NCI-H2171 treated with DMSO at 0.1 percent for 48 hours (cell line): ENCODE measurements around the gene C4orf54.

ENCODE experiments used
- DNase-seq: peaks from one replicate; lab custom pipeline; 2025; lab: John Stamatoyannopoulos, UW

The C4orf54 gene

GRCh38 chr4:99617374-99617773, 40.3 kb downstream of the C4orf54 start:
- DNase-seq: no peak

- no peak for DNase-seq
Measured at GRCh38 chr4:99615170-99615820, 42.3 kb downstream of the C4orf54 start.

GRCh38 chr4:99614491-99614890, 43.1 kb downstream of the C4orf54 start:
- DNase-seq: no peak

GRCh38 chr4:99612704-99613103, 44.9 kb downstream of the C4orf54 start:
- DNase-seq: no peak

GRCh38 chr4:99612281-99612680, 45.3 kb downstream of the C4orf54 start:
- DNase-seq: no peak

GRCh38 chr4:99610605-99611175, 46.9 kb downstream of the C4orf54 start:
- DNase-seq: no peak

DNA sequence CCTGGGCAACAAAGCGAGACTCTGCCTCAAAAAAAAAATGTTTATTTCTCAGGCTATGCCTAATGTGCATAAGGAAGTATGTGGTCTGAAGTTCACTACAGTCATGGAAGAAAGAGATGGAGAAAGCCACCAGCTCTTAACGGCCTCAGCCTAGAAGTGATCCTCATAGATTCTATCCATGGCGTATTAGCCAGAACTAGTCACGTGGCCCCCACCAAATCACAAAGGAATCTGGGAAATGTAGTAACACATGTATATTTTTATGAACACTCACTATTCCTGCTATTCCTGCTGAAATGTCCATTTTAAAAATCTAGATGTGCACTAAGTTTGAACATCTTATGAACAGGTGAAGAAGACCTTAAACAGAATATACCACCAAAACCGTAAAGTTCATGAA, 49.2 kb downstream of the C4orf54 start:
- no peak for DNase-seq
